Measurements from ENCODE around the gene CTXN3.
A peak's percentile ranks its signal among the peaks of the same experiment; 100 is the strongest.

Gene CTXN3

GRCh38 chr5:127649018-127649439 lies at the start of gene CTXN3:
TSS of gene CTXN3 (plus strand) at chr5:127649082. CDS start at chr5:127657522, 8,440 bp downstream.
- peak; percentile 88 for DNase-seq

GRCh38 chr5:127599320-127599719 lies 49.6 kb upstream of the CTXN3 start:
- no peak for DNase-seq

- no peak for DNase-seq
Measured at GRCh38 chr5:127599847-127600246, 49.0 kb upstream of the CTXN3 start.

- DNase-seq = no peak
Measured at GRCh38 chr5:127601111-127601510, 47.8 kb upstream of the CTXN3 start.

GRCh38 chr5:127601601-127602000 lies 47.3 kb upstream of the CTXN3 start:
- no peak for DNase-seq

- no peak for DNase-seq
Measured at GRCh38 chr5:127602481-127602880, 46.4 kb upstream of the CTXN3 start.

- no peak for DNase-seq
Measured at GRCh38 chr5:127602896-127603844, 45.7 kb upstream of the CTXN3 start.

- no peak for DNase-seq
Measured at GRCh38 chr5:127608077-127608660, 40.7 kb upstream of the CTXN3 start.

- no peak for DNase-seq
Measured at GRCh38 chr5:127609011-127609410, 39.9 kb upstream of the CTXN3 start.

- no peak for DNase-seq
Measured at GRCh38 chr5:127609957-127610356, 38.9 kb upstream of the CTXN3 start.

GRCh38 chr5:127612441-127613141 lies 36.3 kb upstream of the CTXN3 start:
- no peak for DNase-seq

- no peak for DNase-seq
Measured at GRCh38 chr5:127615916-127616315, 33.0 kb upstream of the CTXN3 start.

- no peak for DNase-seq
Measured at GRCh38 chr5:127619908-127620479, 28.9 kb upstream of the CTXN3 start.

GRCh38 chr5:127621601-127622325 lies 27.1 kb upstream of the CTXN3 start:
- no peak for DNase-seq

GRCh38 chr5:127634007-127634406 lies 14.9 kb upstream of the CTXN3 start:
- no peak for DNase-seq

- no peak for DNase-seq
Measured at GRCh38 chr5:127639828-127640227, 9.1 kb upstream of the CTXN3 start.

- DNase-seq = no peak
Measured at GRCh38 chr5:127642949-127643348, 5.9 kb upstream of the CTXN3 start.

- DNase-seq = no peak
Measured at GRCh38 chr5:127643607-127644006, 5.3 kb upstream of the CTXN3 start.

- no peak for DNase-seq
Measured at GRCh38 chr5:127645300-127645726, 3.6 kb upstream of the CTXN3 start.

- DNase-seq = no peak
Measured at GRCh38 chr5:127647361-127647958, 1.4 kb upstream of the CTXN3 start.

- no peak for DNase-seq
Measured at GRCh38 chr5:127650022-127650421, 1.1 kb downstream of the CTXN3 start.

GRCh38 chr5:127650649-127651048 lies 1.8 kb downstream of the CTXN3 start:
- DNase-seq = no peak
